A549 (cell line): ENCODE results near the gene PLXNA1.

Experiments used
- CEBPB ChIP-seq, 2 experiments: fragments of >200 bp in 1 of 2; sonication (Bioruptor Twin) in 1 of 2; formaldehyde crosslinking in 1 of 2; IDR thresholded peaks; 2 replicates each; pipeline ENCODE4 v1.6.1; 2012 to 2016
- CHD2 ChIP-seq: fragments of 150-350 bp; IDR thresholded peaks from 2 replicates; pipeline ENCODE4 v1.6.1; 2014; ENCODE audit warnings: low read length; ENCODE audit not compliant: partially characterized antibody
- EP300 ChIP-seq, 2 experiments: fragments of >200 bp; sonication (Bioruptor Twin); formaldehyde crosslinking; IDR thresholded peaks; 2 replicates in 1 of 2; 3 replicates in 1 of 2; pipeline ENCODE4 v1.6.1; 2016 to 2017
- KDM1A ChIP-seq: fragments of 200-600 bp; sonication (generic); IDR thresholded peaks from 2 replicates; pipeline ENCODE4 v1.6.1; 2016; ENCODE audit warnings: low read depth, mild to moderate bottlenecking
- KDM5A ChIP-seq: fragments of 200-600 bp; sonication (generic); IDR thresholded peaks from 2 replicates; pipeline ENCODE4 v1.6.1; 2016; ENCODE audit warnings: antibody characterized with exemption, mild to moderate bottlenecking
- NFE2L2 ChIP-seq: fragments of 150-350 bp; conservative IDR thresholded peaks from 2 replicates; pipeline ENCODE4 v1.6.1; 2014; ENCODE audit warnings: low read length
- POLR2A ChIP-seq: IDR thresholded peaks from 2 replicates; pipeline ENCODE4 v1.6.1; 2012; ENCODE audit warnings: mild to moderate bottlenecking, low read length
- POLR2AphosphoS2 ChIP-seq: conservative IDR thresholded peaks from 2 replicates; pipeline ENCODE4 v1.6.1; 2012; ENCODE audit warnings: low read length, improper control_type of control experiment, inconsistent platforms
- RAD21 ChIP-seq, 2 experiments: fragments of >200 bp in 1 of 2; sonication (Bioruptor Twin) in 1 of 2; formaldehyde crosslinking in 1 of 2; IDR thresholded peaks in 1 of 2; conservative IDR thresholded peaks in 1 of 2; 2 replicates in 1 of 2; 3 replicates in 1 of 2; pipeline ENCODE4 v1.6.1; 2012 to 2018; ENCODE audit warnings: inconsistent platforms in 1 of 2
- RNF2 ChIP-seq: fragments of 200-600 bp; sonication (generic); IDR thresholded peaks from 2 replicates; pipeline ENCODE4 v1.6.1; 2016; ENCODE audit warnings: low read depth, mild to moderate bottlenecking, antibody characterized with exemption, moderate library complexity, borderline replicate concordance
- TF ChIP-seq, protein P1 (sequence below): fragments of >200 bp; sonication (Bioruptor Twin); formaldehyde crosslinking; IDR thresholded peaks from 3 replicates; pipeline ENCODE4 v1.5.1; 2016
- TF ChIP-seq, protein P2 (sequence below): fragments of 250-450 bp; sonication (Bioruptor Pico); IDR thresholded peaks from 2 replicates; pipeline ENCODE4 v1.5.0; 2021; ENCODE audit warnings: mild to moderate bottlenecking, moderate library complexity, borderline replicate concordance
- TF ChIP-seq, protein P3 (sequence below): fragments of 450-650 bp; IDR thresholded peaks from 2 replicates; pipeline ENCODE4 v1.6.1; 2014; ENCODE audit warnings: antibody characterized with exemption

DNA sequence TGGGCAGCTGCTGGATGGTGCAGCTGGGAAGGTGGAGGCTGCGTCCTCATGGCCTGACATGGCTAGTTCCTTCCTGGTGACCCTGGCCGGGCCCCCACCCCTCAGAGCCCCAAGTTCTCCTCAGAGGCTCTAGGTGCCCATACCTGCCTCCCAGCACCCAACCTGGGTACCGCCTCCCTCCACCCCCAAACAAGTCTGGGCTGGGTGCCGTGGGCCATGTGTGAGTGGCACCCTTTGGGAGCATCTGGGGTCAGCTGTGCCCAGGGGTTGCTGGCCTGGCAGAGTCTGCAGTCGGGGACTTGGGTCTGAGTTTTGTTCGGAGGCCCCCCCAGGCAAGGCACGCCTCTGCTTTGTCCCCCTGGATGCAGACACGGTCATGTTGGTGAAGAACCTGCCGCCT, 10.5 kb downstream of the PLXNA1 start:
- no peak for TF ChIP-seq EP300 (IDR thresholded peaks at IDR 0.05)
- TF ChIP-seq, protein P1, sequence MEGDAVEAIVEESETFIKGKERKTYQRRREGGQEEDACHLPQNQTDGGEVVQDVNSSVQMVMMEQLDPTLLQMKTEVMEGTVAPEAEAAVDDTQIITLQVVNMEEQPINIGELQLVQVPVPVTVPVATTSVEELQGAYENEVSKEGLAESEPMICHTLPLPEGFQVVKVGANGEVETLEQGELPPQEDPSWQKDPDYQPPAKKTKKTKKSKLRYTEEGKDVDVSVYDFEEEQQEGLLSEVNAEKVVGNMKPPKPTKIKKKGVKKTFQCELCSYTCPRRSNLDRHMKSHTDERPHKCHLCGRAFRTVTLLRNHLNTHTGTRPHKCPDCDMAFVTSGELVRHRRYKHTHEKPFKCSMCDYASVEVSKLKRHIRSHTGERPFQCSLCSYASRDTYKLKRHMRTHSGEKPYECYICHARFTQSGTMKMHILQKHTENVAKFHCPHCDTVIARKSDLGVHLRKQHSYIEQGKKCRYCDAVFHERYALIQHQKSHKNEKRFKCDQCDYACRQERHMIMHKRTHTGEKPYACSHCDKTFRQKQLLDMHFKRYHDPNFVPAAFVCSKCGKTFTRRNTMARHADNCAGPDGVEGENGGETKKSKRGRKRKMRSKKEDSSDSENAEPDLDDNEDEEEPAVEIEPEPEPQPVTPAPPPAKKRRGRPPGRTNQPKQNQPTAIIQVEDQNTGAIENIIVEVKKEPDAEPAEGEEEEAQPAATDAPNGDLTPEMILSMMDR, result no peak
- TF ChIP-seq CEBPB (IDR thresholded peaks at IDR 0.05), result no peak
- no peak for TF ChIP-seq RNF2
- TF ChIP-seq POLR2A, result no peak
- TF ChIP-seq KDM1A, result no peak
- no peak for TF ChIP-seq KDM5A
- TF ChIP-seq RAD21 (conservative IDR thresholded peaks at IDR 0.05 in 1 of 2, IDR thresholded peaks at IDR 0.05 in 1 of 2), result no peak
- no peak for TF ChIP-seq CHD2
- TF ChIP-seq, protein P2, sequence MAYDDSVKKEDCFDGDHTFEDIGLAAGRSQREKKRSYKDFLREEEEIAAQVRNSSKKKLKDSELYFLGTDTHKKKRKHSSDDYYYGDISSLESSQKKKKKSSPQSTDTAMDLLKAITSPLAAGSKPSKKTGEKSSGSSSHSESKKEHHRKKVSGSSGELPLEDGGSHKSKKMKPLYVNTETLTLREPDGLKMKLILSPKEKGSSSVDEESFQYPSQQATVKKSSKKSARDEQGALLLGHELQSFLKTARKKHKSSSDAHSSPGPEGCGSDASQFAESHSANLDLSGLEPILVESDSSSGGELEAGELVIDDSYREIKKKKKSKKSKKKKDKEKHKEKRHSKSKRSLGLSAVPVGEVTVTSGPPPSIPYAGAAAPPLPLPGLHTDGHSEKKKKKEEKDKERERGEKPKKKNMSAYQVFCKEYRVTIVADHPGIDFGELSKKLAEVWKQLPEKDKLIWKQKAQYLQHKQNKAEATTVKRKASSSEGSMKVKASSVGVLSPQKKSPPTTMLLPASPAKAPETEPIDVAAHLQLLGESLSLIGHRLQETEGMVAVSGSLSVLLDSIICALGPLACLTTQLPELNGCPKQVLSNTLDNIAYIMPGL (CRISPR knock-in tag), result no peak
- no peak for TF ChIP-seq NFE2L2
- no peak for TF ChIP-seq POLR2AphosphoS2
- TF ChIP-seq, protein P3, sequence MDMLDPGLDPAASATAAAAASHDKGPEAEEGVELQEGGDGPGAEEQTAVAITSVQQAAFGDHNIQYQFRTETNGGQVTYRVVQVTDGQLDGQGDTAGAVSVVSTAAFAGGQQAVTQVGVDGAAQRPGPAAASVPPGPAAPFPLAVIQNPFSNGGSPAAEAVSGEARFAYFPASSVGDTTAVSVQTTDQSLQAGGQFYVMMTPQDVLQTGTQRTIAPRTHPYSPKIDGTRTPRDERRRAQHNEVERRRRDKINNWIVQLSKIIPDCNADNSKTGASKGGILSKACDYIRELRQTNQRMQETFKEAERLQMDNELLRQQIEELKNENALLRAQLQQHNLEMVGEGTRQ, result no peak
